H1 (cell line): ENCODE measurements around the gene RAD9A. TPM values are rescaled to one million over a fixed set of nuclear protein-coding genes. Genes with fewer than 3 reads are reported as not detected.

Experiments
- CTCF ChIA-PET: fragments of 300-600 bp; sonication (Branson Sonifier 250); formaldehyde crosslinking; loops from one replicate; lab custom pipeline; 2021; ENCODE audit not compliant: partially characterized antibody; lab: Charles Lee
- POLR2A ChIA-PET: fragments of 300-600 bp; sonication (Branson Sonifier 250); formaldehyde crosslinking; loops from one replicate; lab custom pipeline; 2021; ENCODE audit warnings: inconsistent platforms; ENCODE audit not compliant: partially characterized antibody; lab: Charles Lee
- DNase-seq, 2 experiments: peaks; one replicate each; pipeline versions ENCODE4 v3.0.0 to v3.0.0-alpha.2; 2010 to 2022; ENCODE audit warnings: low spot score in 2 of 2, low read depth in 1 of 2, mixed read lengths in 1 of 2
- FAIRE-seq: peaks from 2 replicates; lab custom pipeline; 2011; peaks lifted over from hg19 to GRCh38; lab: Jason Lieb, UNC
- H2AFZ ChIP-seq: 2 replicates; pipeline ENCODE4 v1.8.1; 2012; ENCODE audit warnings: low read length, inconsistent platforms
- H2AK5ac ChIP-seq: 2 replicates; pipeline ENCODE4 v1.6.1; 2013; ENCODE audit warnings: low read depth, low read length
- H2BK120ac ChIP-seq: replicated peaks from 2 replicates; pipeline ENCODE3; 2013; ENCODE audit warnings: low read depth, low read length, inconsistent platforms
- H2BK12ac ChIP-seq: 2 replicates; pipeline ENCODE4 v1.6.1; 2013; ENCODE audit warnings: low read depth, low read length
- H2BK15ac ChIP-seq: 2 replicates; pipeline ENCODE4 v1.6.1; 2013; ENCODE audit warnings: low read length
- H2BK20ac ChIP-seq: 2 replicates; pipeline ENCODE4 v1.6.1; 2013; ENCODE audit warnings: low read length
- H2BK5ac ChIP-seq: 2 replicates; pipeline ENCODE4 v1.6.1; 2013; ENCODE audit warnings: low read depth, low read length
- H3K14ac ChIP-seq: 2 replicates; pipeline ENCODE4 v1.6.1; 2013; ENCODE audit warnings: inconsistent platforms; ENCODE audit not compliant: insufficient read length
- H3K18ac ChIP-seq: 2 replicates; pipeline ENCODE4 v1.6.1; 2013; ENCODE audit warnings: low read length; ENCODE audit errors: extremely low read depth
- H3K23ac ChIP-seq: 2 replicates; pipeline ENCODE4 v1.6.1; 2013; ENCODE audit warnings: inconsistent platforms; ENCODE audit not compliant: insufficient read length
- H3K23me2 ChIP-seq: 2 replicates; pipeline ENCODE4 v1.6.1; 2013; ENCODE audit warnings: low read depth, low read length
- H3K27ac ChIP-seq: 2 replicates; pipeline ENCODE4 v1.6.1; 2011; ENCODE audit warnings: low read depth, low read length, inconsistent platforms
- H3K27me3 ChIP-seq, 4 experiments: replicated peaks in 1 of 4; 1 replicate in 1 of 4; 2 replicates in 3 of 4; pipeline versions ENCODE4 v1.6.1 to v1.8.1; 2011 to 2013; ENCODE audit warnings: low read length in 3 of 4, mild to moderate bottlenecking in 3 of 4, inconsistent platforms in 2 of 4, mixed read lengths in 2 of 4, moderate library complexity in 1 of 4; ENCODE audit not compliant: control insufficient read depth in 3 of 4, insufficient read depth in 3 of 4; ENCODE audit errors: extremely low read depth in 1 of 4
- H3K36me3 ChIP-seq, 4 experiments: 2 replicates each; pipeline versions ENCODE4 v1.6.1 to v1.8.1; 2011 to 2013; ENCODE audit warnings: mild to moderate bottlenecking in 4 of 4, low read length in 3 of 4, moderate library complexity in 2 of 4, control low read depth in 1 of 4, inconsistent platforms in 1 of 4; ENCODE audit not compliant: insufficient read depth in 4 of 4, control insufficient read depth in 2 of 4
- H3K4ac ChIP-seq: replicated peaks from 2 replicates; pipeline ENCODE3; 2013; ENCODE audit warnings: low read length, low read depth, mixed read lengths, inconsistent platforms; ENCODE audit not compliant: insufficient read length
- H3K4me1 ChIP-seq, 4 experiments: replicated peaks in 1 of 4; 1 replicate in 1 of 4; 2 replicates in 3 of 4; pipeline versions ENCODE4 v1.6.1 to v1.8.1; 2011 to 2013; ENCODE audit warnings: low read length in 3 of 4, inconsistent platforms in 2 of 4, mixed read lengths in 1 of 4; ENCODE audit not compliant: insufficient read depth in 4 of 4, control insufficient read depth in 3 of 4
- H3K4me2 ChIP-seq, 2 experiments: 2 replicates each; pipeline versions ENCODE4 v1.6.1 to v1.8.1; 2011 to 2013; ENCODE audit warnings: low read depth in 2 of 2, low read length in 2 of 2, control low read depth in 1 of 2, inconsistent platforms in 1 of 2, mild to moderate bottlenecking in 1 of 2; ENCODE audit not compliant: insufficient read depth in 1 of 2
- H3K4me3 ChIP-seq, 4 experiments: fragments of 200-600, 300-600 bp in 1 of 4; sonication (generic), shearing (Covaris generic), sonication (Bioruptor Twin) in 1 of 4; 2 replicates each; pipeline versions ENCODE4 v1.5.1 to v1.8.1; 2011 to 2016; ENCODE audit warnings: low read length in 4 of 4, low read depth in 3 of 4, control low read depth in 2 of 4, inconsistent platforms in 2 of 4, mild to moderate bottlenecking in 2 of 4, mixed read lengths in 1 of 4, moderate library complexity in 1 of 4; ENCODE audit not compliant: insufficient read depth in 2 of 4; ENCODE audit errors: extremely low read depth in 1 of 4
- H3K56ac ChIP-seq: replicated peaks from 2 replicates; pipeline ENCODE3; 2013; ENCODE audit warnings: low read depth, mild to moderate bottlenecking, mixed read lengths, low read length, inconsistent platforms; ENCODE audit not compliant: insufficient read length
- H3K79me1 ChIP-seq: 2 replicates; pipeline ENCODE4 v1.6.1; 2013; ENCODE audit warnings: low read depth, low read length, control low read depth
- H3K79me2 ChIP-seq, 2 experiments: 2 replicates each; pipeline versions ENCODE4 v1.6.1 to v1.8.1; 2012 to 2013; ENCODE audit warnings: low read length in 2 of 2, mild to moderate bottlenecking in 2 of 2, inconsistent platforms in 1 of 2; ENCODE audit not compliant: insufficient read depth in 2 of 2, control insufficient read depth in 1 of 2
- H3K9ac ChIP-seq, 4 experiments: replicated peaks in 1 of 4; 1 replicate in 1 of 4; 2 replicates in 3 of 4; pipeline versions ENCODE4 v1.6.1 to v1.8.1; 2011 to 2013; ENCODE audit warnings: low read depth in 3 of 4, low read length in 3 of 4, control low read depth in 2 of 4, mild to moderate bottlenecking in 2 of 4, moderate library complexity in 2 of 4, inconsistent platforms in 1 of 4; ENCODE audit errors: extremely low read depth in 1 of 4
- H3K9me3 ChIP-seq, 2 experiments: 2 replicates each; pipeline versions ENCODE4 v1.6.1 to v1.8.1; 2012 to 2013; ENCODE audit warnings: mild to moderate bottlenecking in 2 of 2, moderate library complexity in 2 of 2, control low read depth in 1 of 2, inconsistent platforms in 1 of 2, low read depth in 1 of 2, low read length in 1 of 2, mixed read lengths in 1 of 2; ENCODE audit not compliant: insufficient read depth in 2 of 2
- H4K20me1 ChIP-seq, 2 experiments: replicated peaks in 1 of 2; 2 replicates each; pipeline versions ENCODE3 to v1.8.1; 2011 to 2013; ENCODE audit warnings: inconsistent platforms in 2 of 2, low read length in 2 of 2, mild to moderate bottlenecking in 1 of 2; ENCODE audit not compliant: insufficient read depth in 2 of 2, control insufficient read depth in 1 of 2
- H4K5ac ChIP-seq: 2 replicates; pipeline ENCODE4 v1.6.1; 2013; ENCODE audit warnings: low read length, low read depth, mixed read lengths, inconsistent platforms; ENCODE audit not compliant: insufficient read length
- H4K8ac ChIP-seq: 2 replicates; pipeline ENCODE4 v1.8.0; 2013; ENCODE audit warnings: mild to moderate bottlenecking, moderate library complexity, low read length, inconsistent platforms; ENCODE audit not compliant: insufficient read depth; ENCODE audit errors: extremely low read depth
- H4K91ac ChIP-seq: replicated peaks from 2 replicates; pipeline ENCODE3; 2013; ENCODE audit warnings: low read length, mixed read lengths, inconsistent platforms; ENCODE audit not compliant: insufficient read length
- EZH2 ChIP-seq: fragments of 200-600 bp; sonication (generic); IDR thresholded peaks from 2 replicates; pipeline ENCODE4 v1.7.1; 2012; ENCODE audit warnings: low read depth, mild to moderate bottlenecking, moderate library complexity, low read length, inconsistent platforms; ENCODE audit not compliant: severe bottlenecking
- JUND ChIP-seq: IDR thresholded peaks from 2 replicates; pipeline ENCODE4 v1.6.1; 2011; ENCODE audit warnings: mild to moderate bottlenecking, improper control_type of control experiment, low read length
- POLR2AphosphoS5 ChIP-seq: IDR thresholded peaks from 2 replicates; pipeline ENCODE4 v1.6.1; 2011; ENCODE audit warnings: low read depth, low read length
- RBBP5 ChIP-seq: IDR thresholded peaks from 2 replicates; pipeline ENCODE4 v1.7.1; 2012; ENCODE audit warnings: low read depth, mild to moderate bottlenecking, inconsistent platforms, low read length, moderate library complexity, borderline replicate concordance
- WGBS, 2 experiments: shearing (Covaris generic) in 1 of 2; methylation state at CpG; one replicate each; pipeline versions ENCODE4 v1.1.6 to v1.1.7; 2013 to 2015; ENCODE audit warnings: low lambda C conversion rate in 2 of 2, mixed read lengths in 2 of 2, inconsistent platforms in 1 of 2, low coverage in 1 of 2, missing lambda C conversion rate in 1 of 2; ENCODE audit not compliant: insufficient replicate concordance in 2 of 2, insufficient coverage in 1 of 2, insufficient read length in 1 of 2; ENCODE audit errors: extremely low coverage in 1 of 2, missing lambda C conversion rate in 1 of 2; 5-methylcytosine and 5-hydroxymethylcytosine counted together
- polyA plus RNA-seq, 7 experiments: library from polyadenylated mRNA; depleted of rRNA in 3 of 7; stranded (reverse) in 5 of 7; unstranded in 2 of 7; fragments of >200 nt in 5 of 7; fragments of 200-250 nt in 2 of 7; gene quantifications; 1 replicate in 5 of 7; 2 replicates in 1 of 7; 4 replicates in 1 of 7; pipeline versions ENCODE4 v1.2.1 to v1.2.3, GENCODE V29; 2011 to 2013; ENCODE audit warnings: missing spikeins in 2 of 7, mixed read lengths in 2 of 7
- total RNA-seq: library from RNA; stranded (reverse); fragmentation: NEBNext Ultra II Directional; extraction: Animal tissue kit (Norgen Biotek cat#: 25700); gene quantifications from 2 replicates; pipeline ENCODE4 v1.2.1, GENCODE V29; 2021
- TF ChIP-seq, protein P1 (sequence below), 3 experiments: IDR thresholded peaks; 1 replicate in 2 of 3; 2 replicates in 1 of 3; pipeline versions ENCODE4 v1.5.1 to v1.6.1; 2011; ENCODE audit warnings: low read length in 3 of 3, mild to moderate bottlenecking in 3 of 3, inconsistent platforms in 2 of 3, low read depth in 1 of 3, moderate library complexity in 1 of 3; ENCODE audit not compliant: insufficient read depth in 1 of 3; ENCODE audit errors: control extremely low read depth in 1 of 3

Gene RAD9A
- total and polyA plus RNA-seq, 2 of the 8 experiments (the other 6 are each of a cell fraction or from before 2014, with no cell fraction given), result 22.2 to 25.5 TPM

DNA sequence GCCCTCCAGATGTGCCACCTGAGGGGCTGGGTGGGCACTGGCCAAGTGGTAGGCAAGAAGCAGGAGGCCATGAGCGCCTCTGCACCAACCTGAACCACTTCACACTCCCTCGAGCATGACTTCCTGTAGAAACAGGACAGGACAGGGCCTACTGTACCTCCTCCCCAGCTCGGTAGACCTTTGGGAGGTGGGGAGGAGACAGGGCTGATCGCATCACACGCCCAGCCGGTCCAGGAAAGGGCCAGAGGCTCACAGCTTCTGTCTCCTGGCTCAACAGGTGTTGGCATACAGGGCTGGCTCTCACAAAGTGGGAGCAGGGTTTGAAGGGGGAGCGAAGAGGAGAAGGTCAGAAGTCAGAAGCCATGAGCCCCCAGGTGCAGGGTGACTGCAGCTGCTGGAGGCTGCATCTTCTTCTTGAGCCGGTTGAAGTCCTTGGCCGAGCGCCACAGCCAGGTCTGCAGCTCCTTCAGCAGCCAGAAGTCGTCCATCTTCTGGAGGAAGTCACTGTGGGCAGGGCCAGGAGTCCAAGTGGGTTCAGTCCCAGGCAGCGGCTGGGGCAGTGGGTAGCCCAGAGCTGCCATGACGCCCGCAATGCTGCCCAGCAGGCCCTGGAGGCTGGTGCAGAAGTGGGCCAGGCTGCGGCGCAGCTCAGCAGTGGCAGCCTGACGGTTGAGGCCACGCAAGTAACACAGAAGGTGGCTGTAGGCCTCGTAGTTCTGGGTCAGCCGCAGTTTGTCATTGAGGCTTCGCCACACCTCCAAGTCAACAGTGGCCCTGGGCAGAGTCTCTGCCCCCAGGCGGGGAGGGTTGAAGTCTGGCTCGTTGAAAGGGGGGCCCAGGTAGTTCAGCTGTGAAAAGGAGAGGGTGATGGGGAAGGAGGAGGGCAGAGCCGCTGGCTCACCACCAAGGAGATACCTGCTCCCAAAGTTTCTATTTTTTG, 26.7 kb upstream of the RAD9A start:
- Histone ChIP-seq H2BK20ac (no peak overlapping the region), H4K20me1 (no peaks in the 10 kb centered on the region), H2BK120ac (no peak overlapping the region), H3K23ac (no peak overlapping the region), H4K91ac (no peak overlapping the region), H3K9me3 (no peaks in the 10 kb centered on the region), H2BK15ac (no peak overlapping the region), H3K14ac (no peak overlapping the region), H2AK5ac (peak overlapping the region; percentile 70; the same call in 1 of the 2 replicates), H3K56ac (no peak overlapping the region), H3K79me2 (no peaks in the 10 kb centered on the region), H2AFZ (no peak overlapping the region), H3K9ac (no peak overlapping the region), H3K4me3 (no peak overlapping the region), H3K27ac (no peak overlapping the region), H4K8ac (no peak overlapping the region), H3K36me3 (no peaks in the 10 kb centered on the region), H2BK5ac (no peak overlapping the region), H3K18ac (peak overlapping the region; percentile 19; the same call in 1 of the 2 replicates), H3K79me1 (no peaks in the 10 kb centered on the region), H3K27me3 (peaks cover 0 to 12% (median 8%) of the 10 kb centered on the region in 4 experiments; a peak in 5 of 7 replicates), H2BK12ac (peak overlapping the region; percentile 39; the same call in 1 of the 2 replicates), H3K4me2 (0 out of 4 replicates have a peak overlapping the region, but pooled peaks of 1 of the 2 experiments have one; percentile 26), H3K23me2 (no peaks in the 10 kb centered on the region), H3K4ac (no peak overlapping the region), H3K4me1 (peaks cover 0 to 9% (median 4%) of the 10 kb centered on the region in 4 experiments; a peak in 6 of 7 replicates), H4K5ac (no peak overlapping the region)
- WGBS, 2 experiments, result 89% methylated on average over 22 of the region's 24 CpGs; no CpG with 5 or more reads in 1 of the 2 experiments
- no peak for FAIRE-seq
- ChIA-PET CTCF (interaction anchor here (2.5 to 34.8 kb wide), 3 partner anchors 7 to 19 kb away, joined by 12 to 1305 read pairs (median 1305); partner anchors contain the start of genes CLCF1, POLD4 and RAD9A), POLR2A (interaction anchor here (1.0 to 4.1 kb wide), 4 partner anchors 9 to 42 kb away, joined by 3 to 16 read pairs (median 4); partner anchors contain the start of genes CLCF1 and POLD4)
- DNase-seq, result no peak
- TF ChIP-seq JUND, result no peak
- TF ChIP-seq, protein P1, sequence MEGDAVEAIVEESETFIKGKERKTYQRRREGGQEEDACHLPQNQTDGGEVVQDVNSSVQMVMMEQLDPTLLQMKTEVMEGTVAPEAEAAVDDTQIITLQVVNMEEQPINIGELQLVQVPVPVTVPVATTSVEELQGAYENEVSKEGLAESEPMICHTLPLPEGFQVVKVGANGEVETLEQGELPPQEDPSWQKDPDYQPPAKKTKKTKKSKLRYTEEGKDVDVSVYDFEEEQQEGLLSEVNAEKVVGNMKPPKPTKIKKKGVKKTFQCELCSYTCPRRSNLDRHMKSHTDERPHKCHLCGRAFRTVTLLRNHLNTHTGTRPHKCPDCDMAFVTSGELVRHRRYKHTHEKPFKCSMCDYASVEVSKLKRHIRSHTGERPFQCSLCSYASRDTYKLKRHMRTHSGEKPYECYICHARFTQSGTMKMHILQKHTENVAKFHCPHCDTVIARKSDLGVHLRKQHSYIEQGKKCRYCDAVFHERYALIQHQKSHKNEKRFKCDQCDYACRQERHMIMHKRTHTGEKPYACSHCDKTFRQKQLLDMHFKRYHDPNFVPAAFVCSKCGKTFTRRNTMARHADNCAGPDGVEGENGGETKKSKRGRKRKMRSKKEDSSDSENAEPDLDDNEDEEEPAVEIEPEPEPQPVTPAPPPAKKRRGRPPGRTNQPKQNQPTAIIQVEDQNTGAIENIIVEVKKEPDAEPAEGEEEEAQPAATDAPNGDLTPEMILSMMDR (IDR thresholded peaks at IDR 0.05; ENCODE audit: control extremely low read depth in 1 of 3, insufficient read depth in 1 of 3, low read depth in 1 of 3, low read length in 3 of 3), result no peak
- TF ChIP-seq RBBP5, result no peak
- no peak for TF ChIP-seq POLR2AphosphoS5
- no peak for TF ChIP-seq EZH2
